ENCODE results near the gene GPX3. TPM values are rescaled to one million over a fixed set of nuclear protein-coding genes. Genes with fewer than 3 reads are reported as not detected.

Gene GPX3
- total RNA-seq, 4 donors from 2014 or later: 690 to 3,141 (median 1,517) TPM

DNA sequence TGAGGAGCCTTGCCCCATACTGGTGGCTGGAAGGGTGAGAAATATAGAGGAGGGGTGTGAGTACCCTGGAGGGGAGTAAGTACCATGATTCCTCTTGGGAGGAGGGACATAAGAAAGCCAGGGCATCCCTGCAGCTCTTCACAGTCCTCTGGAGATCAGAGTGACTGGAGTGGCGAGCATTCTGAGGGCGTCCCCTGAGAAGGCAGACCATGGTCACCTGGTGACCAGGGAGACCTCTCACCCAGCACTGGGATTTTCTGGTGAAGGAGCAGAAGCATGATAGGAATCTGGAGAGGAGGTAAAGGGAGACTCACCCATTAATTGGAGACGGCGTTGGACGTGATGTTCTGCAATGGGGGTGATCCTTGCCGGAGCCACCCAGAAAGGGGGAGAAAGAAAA lies 27.7 kb upstream of the GPX3 start:
- no peak for ATAC-seq
- 80 to 92% methylated on average over 1 to 4 of the region's 6 CpGs for WGBS, 2 donors (ENCODE audit: low coverage in 1 of 2)
- TF ChIP-seq, protein P1, sequence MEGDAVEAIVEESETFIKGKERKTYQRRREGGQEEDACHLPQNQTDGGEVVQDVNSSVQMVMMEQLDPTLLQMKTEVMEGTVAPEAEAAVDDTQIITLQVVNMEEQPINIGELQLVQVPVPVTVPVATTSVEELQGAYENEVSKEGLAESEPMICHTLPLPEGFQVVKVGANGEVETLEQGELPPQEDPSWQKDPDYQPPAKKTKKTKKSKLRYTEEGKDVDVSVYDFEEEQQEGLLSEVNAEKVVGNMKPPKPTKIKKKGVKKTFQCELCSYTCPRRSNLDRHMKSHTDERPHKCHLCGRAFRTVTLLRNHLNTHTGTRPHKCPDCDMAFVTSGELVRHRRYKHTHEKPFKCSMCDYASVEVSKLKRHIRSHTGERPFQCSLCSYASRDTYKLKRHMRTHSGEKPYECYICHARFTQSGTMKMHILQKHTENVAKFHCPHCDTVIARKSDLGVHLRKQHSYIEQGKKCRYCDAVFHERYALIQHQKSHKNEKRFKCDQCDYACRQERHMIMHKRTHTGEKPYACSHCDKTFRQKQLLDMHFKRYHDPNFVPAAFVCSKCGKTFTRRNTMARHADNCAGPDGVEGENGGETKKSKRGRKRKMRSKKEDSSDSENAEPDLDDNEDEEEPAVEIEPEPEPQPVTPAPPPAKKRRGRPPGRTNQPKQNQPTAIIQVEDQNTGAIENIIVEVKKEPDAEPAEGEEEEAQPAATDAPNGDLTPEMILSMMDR (IDR thresholded peaks at IDR 0.05): no peak
- TF ChIP-seq EP300 (IDR thresholded peaks at IDR 0.05) (no peak), POLR2A (IDR thresholded peaks at IDR 0.05) (no peak), POLR2AphosphoS5 (IDR thresholded peaks at IDR 0.05) (no peak)
- Histone ChIP-seq H3K27me3 (no peaks in the 10 kb centered on the region), H3K4me3 (no peak overlapping the region), H3K36me3 (no peaks in the 10 kb centered on the region), H3K9me3 (no peaks in the 10 kb centered on the region), H3K4me1 (no peaks in the 10 kb centered on the region), H3K27ac (no peak overlapping the region)

DNA sequence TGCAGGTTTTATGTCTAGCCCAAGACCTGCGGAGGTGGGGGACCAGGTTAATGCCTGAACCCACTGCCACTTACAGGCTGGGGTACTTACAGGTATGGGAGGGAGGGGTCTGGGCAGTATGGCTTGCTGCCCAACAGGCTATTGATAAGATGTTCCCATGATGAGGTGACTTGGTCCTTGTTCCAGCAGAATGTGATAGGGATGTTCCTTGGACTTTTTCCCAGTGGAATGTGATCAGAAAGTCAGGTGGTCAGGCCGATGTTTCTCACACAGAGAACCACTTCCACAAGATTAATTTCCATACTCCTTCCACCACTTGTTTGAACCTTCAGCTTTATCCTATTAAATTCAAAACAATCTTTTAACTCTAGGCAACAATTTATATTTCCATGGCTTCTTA lies 27.0 kb upstream of the GPX3 start:
- Histone ChIP-seq H3K4me3 (no peak overlapping the region), H3K36me3 (no peaks in the 10 kb centered on the region), H3K4me1 (no peaks in the 10 kb centered on the region), H3K27me3 (no peaks in the 10 kb centered on the region), H3K27ac (no peak overlapping the region), H3K9me3 (no peaks in the 10 kb centered on the region)
- WGBS, 2 donors (ENCODE audit: low coverage in 1 of 2): 75 to 92% methylated on average over 2 of the region's 2 CpGs
- TF ChIP-seq, protein P1 (IDR thresholded peaks at IDR 0.05): no peak
- TF ChIP-seq POLR2AphosphoS5 (IDR thresholded peaks at IDR 0.05) (no peak), POLR2A (IDR thresholded peaks at IDR 0.05) (no peak), EP300 (IDR thresholded peaks at IDR 0.05) (no peak)
- no peak for ATAC-seq

DNA sequence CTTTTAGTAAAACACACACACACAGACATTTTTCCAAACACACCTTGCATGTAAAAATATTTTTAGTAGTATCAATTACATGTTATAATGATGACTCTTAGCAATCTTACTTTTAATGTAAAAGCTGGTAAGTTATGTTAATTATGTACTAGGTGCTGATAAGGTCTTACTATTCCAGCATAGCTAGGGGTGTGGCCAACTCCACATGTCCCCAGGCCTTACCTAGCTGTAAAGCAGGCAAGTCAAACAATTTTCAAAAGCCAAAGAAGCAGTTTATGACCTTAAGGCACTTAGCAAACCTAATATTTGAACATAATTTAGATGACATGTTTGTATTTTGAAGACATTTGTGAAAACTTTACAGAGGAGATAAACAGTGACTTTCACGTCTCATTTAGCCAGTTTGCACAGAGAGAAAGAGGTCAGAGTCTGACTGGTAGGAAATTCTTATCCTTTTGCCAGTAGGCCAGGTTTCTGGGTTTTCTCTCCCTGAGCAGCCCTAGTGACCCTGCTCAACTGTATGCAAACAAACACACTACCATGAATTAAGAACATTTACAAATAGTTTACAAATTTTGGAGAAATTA lies 26.5 kb upstream of the GPX3 start:
- ATAC-seq: no peak
- Histone ChIP-seq H3K27me3 (no peaks in the 10 kb centered on the region), H3K27ac (no peak overlapping the region), H3K9me3 (no peaks in the 10 kb centered on the region), H3K4me3 (no peak overlapping the region), H3K4me1 (no peaks in the 10 kb centered on the region), H3K36me3 (no peaks in the 10 kb centered on the region)
- TF ChIP-seq, protein P1 (IDR thresholded peaks at IDR 0.05): no peak
- TF ChIP-seq POLR2A (IDR thresholded peaks at IDR 0.05) (no peak), EP300 (IDR thresholded peaks at IDR 0.05) (no peak), POLR2AphosphoS5 (IDR thresholded peaks at IDR 0.05) (no peak)
- 71 to 73% methylated on average over 1 of the region's 1 CpG for WGBS, 2 donors (ENCODE audit: low coverage in 1 of 2)

DNA sequence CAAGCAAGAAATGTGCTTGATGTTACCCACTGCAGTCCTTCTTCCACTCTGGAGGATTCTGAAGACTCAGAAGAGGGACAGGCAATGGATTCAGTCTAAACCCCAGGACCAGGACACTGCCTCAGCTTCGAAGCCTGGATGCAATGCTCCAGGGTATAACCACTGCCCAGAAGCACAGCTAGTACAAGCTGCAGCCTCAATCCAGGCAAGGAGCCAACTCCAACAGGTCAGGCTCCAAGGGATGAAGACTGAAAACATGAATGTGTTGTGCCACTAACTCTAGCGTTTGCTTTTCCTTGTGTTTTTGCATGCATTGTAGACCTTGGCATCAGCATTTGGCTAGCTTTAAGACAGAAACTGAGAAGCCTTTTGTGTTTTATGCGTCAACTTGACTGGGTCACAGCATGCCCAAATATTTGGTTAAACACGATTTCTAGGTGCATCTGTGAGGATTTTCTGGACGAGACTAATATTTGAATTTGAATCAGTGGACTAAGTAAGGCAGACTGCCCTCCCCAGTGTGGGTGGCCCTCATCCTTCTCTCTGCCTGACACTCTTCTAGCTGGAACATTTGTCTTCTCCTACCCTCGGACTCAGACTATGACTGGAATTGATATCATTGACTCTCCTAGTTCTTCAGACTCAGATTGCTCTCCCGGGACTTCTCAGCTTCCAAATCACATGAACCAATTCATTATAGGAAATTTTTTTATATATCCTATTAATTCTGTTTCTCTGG lies 20.5 kb upstream of the GPX3 start:
- peaks cover 14 to 39% (median 21%) of the 10 kb centered on the region in 3 donors for H3K4me1 ChIP-seq
- no peaks in the 10 kb centered on the region for H3K27me3 ChIP-seq
- no peaks in the 10 kb centered on the region for H3K36me3 ChIP-seq
- TF ChIP-seq, protein P1 (IDR thresholded peaks at IDR 0.05): no peak
- no peak for TF ChIP-seq EP300 (IDR thresholded peaks at IDR 0.05)
- no peak for TF ChIP-seq POLR2AphosphoS5 (IDR thresholded peaks at IDR 0.05)
- no peak for TF ChIP-seq POLR2A (IDR thresholded peaks at IDR 0.05)
- H3K9me3 ChIP-seq: no peaks in the 10 kb centered on the region
- 21 to 31% methylated on average over 6 of the region's 7 CpGs for WGBS, 2 donors (ENCODE audit: low coverage in 1 of 2)
- peak; percentile 71 for ATAC-seq
- H3K27ac ChIP-seq: peak overlapping the region in 3 of 4 donors; percentile 9 to 40 (median 29)
- H3K4me3 ChIP-seq: no peak overlapping the region

DNA sequence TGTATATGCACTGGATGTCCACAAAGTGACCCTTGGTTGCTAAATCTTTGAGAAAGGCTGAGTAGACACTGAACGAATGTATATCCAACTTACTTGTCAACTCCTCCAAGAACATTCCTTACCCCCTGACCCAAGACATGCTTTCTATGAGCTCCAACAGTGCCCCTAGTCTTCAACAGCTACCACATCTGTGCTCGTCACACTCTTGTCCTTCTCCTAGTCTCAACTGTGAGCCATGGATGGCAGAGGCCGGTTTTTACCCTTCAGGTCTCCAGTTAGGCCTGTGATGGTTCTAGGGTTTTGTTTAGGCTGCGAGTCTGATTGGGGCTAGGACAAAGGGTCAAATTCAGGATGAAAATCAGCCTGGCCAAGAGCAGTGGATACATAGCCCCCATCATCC lies 19.0 kb upstream of the GPX3 start:
- no peaks in the 10 kb centered on the region for H3K9me3 ChIP-seq
- H3K27ac ChIP-seq: no peak overlapping the region
- H3K4me3 ChIP-seq: no peak overlapping the region
- ATAC-seq: no peak
- H3K36me3 ChIP-seq: no peaks in the 10 kb centered on the region
- 88 to 94% methylated on average over 2 to 3 of the region's 4 CpGs for WGBS, 2 donors (ENCODE audit: low coverage in 1 of 2)
- TF ChIP-seq POLR2A (IDR thresholded peaks at IDR 0.05) (no peak), POLR2AphosphoS5 (IDR thresholded peaks at IDR 0.05) (no peak), EP300 (IDR thresholded peaks at IDR 0.05) (no peak)
- TF ChIP-seq, protein P1 (IDR thresholded peaks at IDR 0.05): no peak
- peaks cover 18 to 55% (median 24%) of the 10 kb centered on the region in 3 donors for H3K4me1 ChIP-seq
- no peaks in the 10 kb centered on the region for H3K27me3 ChIP-seq

All from gastroesophageal sphincter (tissue), 4 donors.